ENCODE data around the gene EML3.
"Not testable (repeated sequence)": the region's sequence is repeated elsewhere in the genome, so short reads cannot be mapped to it uniquely, and the experiment has no call there.

EML3 gene

GRCh38 chr11:62570903-62571302 lies 41.7 kb downstream of the EML3 start:
- DNase-seq (ENCODE audit: low read depth) = not testable (repeated sequence)

GRCh38 chr11:62569611-62570010 lies 43.0 kb downstream of the EML3 start:
- no peak for DNase-seq (ENCODE audit: low read depth)

GRCh38 chr11:62567018-62567633 lies 45.4 kb downstream of the EML3 start:
- no peak for DNase-seq (ENCODE audit: low read depth)

- DNase-seq (ENCODE audit: low read depth) = no peak
Observed at GRCh38 chr11:62566247-62566646, 46.3 kb downstream of the EML3 start.

GRCh38 chr11:62565100-62565802 lies 47.3 kb downstream of the EML3 start:
- no peak for DNase-seq (ENCODE audit: low read depth)

GRCh38 chr11:62561677-62562230 lies 50.8 kb downstream of the EML3 start:
- not testable (repeated sequence) for DNase-seq (ENCODE audit: low read depth)

GRCh38 chr11:62560566-62561103 lies 51.9 kb downstream of the EML3 start:
- DNase-seq (ENCODE audit: low read depth) = peak; percentile 70

- not testable (repeated sequence) for DNase-seq (ENCODE audit: low read depth)
Observed at GRCh38 chr11:62559626-62560025, 52.9 kb downstream of the EML3 start.

GRCh38 chr11:62559204-62559603 lies 53.4 kb downstream of the EML3 start:
- no peak for DNase-seq (ENCODE audit: low read depth)

- DNase-seq (ENCODE audit: low read depth) = no peak
Observed at GRCh38 chr11:62558669-62559068, 53.9 kb downstream of the EML3 start.

GRCh38 chr11:62556875-62557631 lies 55.5 kb downstream of the EML3 start:
- no peak for DNase-seq (ENCODE audit: low read depth)

GRCh38 chr11:62556108-62556874 lies 56.3 kb downstream of the EML3 start:
- DNase-seq (ENCODE audit: low read depth) = peak; percentile 83

GRCh38 chr11:62555464-62556107 lies 57.0 kb downstream of the EML3 start:
- peak; percentile 73 for DNase-seq (ENCODE audit: low read depth)

GRCh38 chr11:62554387-62555167 lies 58.0 kb downstream of the EML3 start:
- DNase-seq (ENCODE audit: low read depth) = no peak

GRCh38 chr11:62553839-62554361 lies 58.7 kb downstream of the EML3 start:
- DNase-seq (ENCODE audit: low read depth) = no peak

GRCh38 chr11:62553080-62553838 lies 59.3 kb downstream of the EML3 start:
- DNase-seq (ENCODE audit: low read depth) = no peak

- DNase-seq (ENCODE audit: low read depth) = no peak
Observed at GRCh38 chr11:62552485-62553079, 60.0 kb downstream of the EML3 start.
